Articular chondrocyte of knee joint (primary cell): ENCODE data around the gene FDXR. TPM values are rescaled to one million over a fixed set of nuclear protein-coding genes. Genes with fewer than 3 reads are reported as not detected.

Source experiments
- total RNA-seq: library from RNA; depleted of rRNA; stranded (reverse); fragments of >200 nt; gene quantifications from 2 replicates; pipeline ENCODE4 v1.2.3, GENCODE V29; 2012

Gene FDXR, protein sequence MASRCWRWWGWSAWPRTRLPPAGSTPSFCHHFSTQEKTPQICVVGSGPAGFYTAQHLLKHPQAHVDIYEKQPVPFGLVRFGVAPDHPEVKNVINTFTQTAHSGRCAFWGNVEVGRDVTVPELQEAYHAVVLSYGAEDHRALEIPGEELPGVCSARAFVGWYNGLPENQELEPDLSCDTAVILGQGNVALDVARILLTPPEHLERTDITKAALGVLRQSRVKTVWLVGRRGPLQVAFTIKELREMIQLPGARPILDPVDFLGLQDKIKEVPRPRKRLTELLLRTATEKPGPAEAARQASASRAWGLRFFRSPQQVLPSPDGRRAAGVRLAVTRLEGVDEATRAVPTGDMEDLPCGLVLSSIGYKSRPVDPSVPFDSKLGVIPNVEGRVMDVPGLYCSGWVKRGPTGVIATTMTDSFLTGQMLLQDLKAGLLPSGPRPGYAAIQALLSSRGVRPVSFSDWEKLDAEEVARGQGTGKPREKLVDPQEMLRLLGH
- 8.5 and 14.3 TPM in 2 replicates for total RNA-seq

DNA sequence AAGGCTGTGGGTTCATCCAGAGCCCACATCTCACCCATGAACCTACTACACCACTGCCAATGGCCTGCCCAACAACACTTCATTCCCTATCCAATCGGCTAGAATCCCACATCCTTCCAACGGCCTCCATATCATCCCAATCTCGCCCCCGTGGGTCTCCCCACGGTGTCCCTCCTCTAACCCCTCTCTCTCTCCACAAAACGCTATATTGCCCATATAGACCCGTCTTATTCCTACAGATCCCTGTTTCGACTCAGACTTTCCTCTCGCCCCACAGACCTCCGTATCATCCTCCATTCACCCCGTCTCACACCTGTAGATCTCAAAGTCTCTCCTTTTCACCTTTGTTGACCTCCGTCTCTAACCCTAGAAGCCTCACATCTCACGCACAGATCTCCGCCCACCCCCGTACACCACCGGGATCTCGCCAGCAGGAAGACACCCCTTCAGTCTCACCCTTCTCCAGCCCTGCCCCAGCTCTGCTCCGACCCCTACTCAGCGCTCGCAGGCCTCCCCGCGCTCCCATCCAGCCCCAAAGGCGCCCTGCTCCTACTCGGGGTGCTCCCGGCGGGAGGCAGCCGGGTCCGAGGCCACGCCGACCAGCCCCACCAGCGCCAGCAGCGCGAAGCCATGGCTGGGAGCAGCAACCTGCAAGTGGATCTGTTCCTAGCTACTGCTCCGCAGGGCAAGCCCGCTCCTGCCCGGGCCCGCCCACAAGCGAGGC lies at the start of gene FDXR:
Gene FDXR (minus strand): TSS at position 682 of the 724 bp plus-strand sequence. CDS start 50 bp downstream, at position 632.

DNA sequence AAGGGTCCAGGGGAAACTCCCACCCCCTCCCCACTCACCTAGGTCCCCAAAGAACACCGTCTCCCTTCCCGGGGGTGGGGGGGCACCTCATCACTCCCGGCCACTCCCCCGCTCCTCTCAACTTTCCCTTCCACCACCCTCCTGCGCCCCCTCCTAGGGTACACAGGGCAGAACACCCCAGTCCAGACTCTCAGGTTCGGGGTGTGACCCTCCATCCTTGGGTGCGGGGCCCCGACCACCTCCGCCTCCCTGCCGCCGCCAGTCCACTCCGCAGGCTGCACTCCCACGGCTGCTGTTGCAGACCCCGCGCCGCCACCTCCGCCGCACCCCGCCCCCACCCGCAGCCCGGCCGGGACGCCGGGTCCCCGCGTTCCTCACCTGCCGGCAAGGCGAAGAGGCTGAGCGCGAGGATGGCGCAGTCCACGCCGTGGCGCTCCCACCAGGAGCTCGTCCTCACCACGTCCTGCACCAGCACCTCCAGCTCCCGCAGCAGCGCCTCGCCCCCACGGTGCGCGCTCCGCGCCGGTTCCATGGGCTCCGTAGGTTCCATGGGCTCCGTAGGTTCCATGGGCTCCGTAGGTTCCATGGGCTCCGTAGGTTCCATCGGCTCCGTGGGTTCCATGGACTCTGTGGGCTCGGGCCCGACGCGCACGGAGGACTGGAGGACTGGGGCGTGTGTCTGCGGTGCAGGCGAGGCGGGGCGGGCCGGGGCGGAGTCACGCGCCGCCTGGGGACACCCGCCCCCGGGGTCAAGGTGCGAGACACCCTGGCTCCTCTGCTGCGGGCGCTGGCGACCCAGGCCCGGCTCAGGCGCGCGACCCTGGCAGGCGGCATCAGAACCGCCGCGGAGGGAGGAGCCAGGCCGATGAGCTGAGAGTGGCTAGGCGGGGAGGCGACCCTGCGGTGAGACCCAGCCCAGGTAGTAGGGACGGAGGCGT lies 20.4 kb upstream of the FDXR start, which contains the start of gene FADS6:
Gene FADS6 (minus strand): TSS at position 660 of the 938 bp plus-strand sequence. CDS start 38 bp downstream, at position 622.

DNA sequence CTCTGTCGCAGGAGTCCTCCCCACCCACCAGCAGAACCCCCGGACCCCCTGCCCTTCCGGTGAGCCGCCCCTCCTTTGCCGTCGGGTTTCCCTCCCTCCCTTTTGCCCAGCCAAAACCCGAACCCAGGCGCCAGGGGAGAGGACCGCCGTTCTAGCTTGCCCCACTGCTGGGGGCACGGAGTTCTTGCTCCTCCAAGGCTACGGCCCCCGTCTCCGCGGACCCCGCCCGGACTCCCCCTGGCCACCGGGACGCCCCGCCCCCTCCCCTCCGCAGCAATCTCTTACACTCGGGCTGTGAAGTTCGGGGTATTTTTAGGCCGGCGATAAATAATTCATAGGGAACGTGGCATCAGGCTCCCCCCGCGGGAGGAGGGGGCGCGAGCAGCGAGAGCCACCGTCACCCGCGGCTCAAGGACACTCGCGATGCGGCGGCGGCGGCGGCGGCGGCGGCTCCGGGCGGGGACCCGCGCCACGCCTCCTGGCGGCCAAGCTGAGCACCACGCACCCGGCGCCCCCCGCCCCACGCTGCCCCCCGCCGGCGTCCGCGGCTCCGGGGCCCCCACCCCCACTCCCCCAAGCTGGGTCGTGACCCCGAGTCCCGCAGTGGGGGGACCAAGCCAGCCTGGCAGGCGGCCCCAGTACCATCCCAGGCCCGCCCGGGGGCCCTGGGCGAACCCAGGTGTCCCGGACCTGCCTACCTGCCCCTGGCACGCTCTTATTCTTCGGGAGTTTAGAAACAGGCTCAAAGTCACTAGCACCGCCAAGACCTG lies 13.2 kb downstream of the FDXR start, which contains the start of gene GRIN2C:
Gene GRIN2C (minus strand): TSS at position 427 of the 770 bp plus-strand sequence. CDS start 4,793 bp downstream, outside the sequence.

Other genes with a start within 250 kb of the FDXR start
- gene CD300E, start 249.3 kb downstream of the FDXR start, total RNA-seq, result under 0.01 TPM in 1 of 2 replicates, not detected in the other
- not detected in 2 replicates for gene CD300LF, start 160.1 kb downstream of the FDXR start, total RNA-seq
- 1.0 and 1.3 TPM in 2 replicates for gene RAB37, start 135.7 kb downstream of the FDXR start, total RNA-seq
- gene NHERF1, start 124.4 kb downstream of the FDXR start, total RNA-seq, result 82.6 and 97.3 TPM in 2 replicates
- gene NAT9, start 96.6 kb downstream of the FDXR start, total RNA-seq, result 20.0 and 27.4 TPM in 2 replicates
- under 0.01 and 0.11 TPM in 2 replicates for gene GRIN2C, start 13.1 kb downstream of the FDXR start, total RNA-seq
- gene FADS6, start 20.6 kb upstream of the FDXR start, total RNA-seq, result not detected in 2 replicates
- not detected in 2 replicates for gene USH1G, start 50.3 kb upstream of the FDXR start, total RNA-seq
- not detected in 2 replicates for gene OTOP2, start 51.3 kb upstream of the FDXR start, total RNA-seq
- gene OTOP3, start 62.9 kb upstream of the FDXR start, total RNA-seq, result not detected in 2 replicates
- gene HID1, start 99.8 kb upstream of the FDXR start, total RNA-seq, result 0.32 TPM in 1 of 2 replicates, not detected in the other
- gene CDR2L, start 114.6 kb upstream of the FDXR start, total RNA-seq, result 15.2 and 15.7 TPM in 2 replicates
- gene MRPL58, start 139.7 kb upstream of the FDXR start, total RNA-seq, result 25.7 and 35.7 TPM in 2 replicates
- 415 and 418 TPM in 2 replicates for gene ATP5PD, start 174.0 kb upstream of the FDXR start, total RNA-seq
- gene KCTD2, start 174.2 kb upstream of the FDXR start, total RNA-seq, result 26.9 and 29.1 TPM in 2 replicates
- gene SLC16A5, start 215.0 kb upstream of the FDXR start, total RNA-seq, result 14.6 and 15.5 TPM in 2 replicates
- gene ARMC7, start 237.0 kb upstream of the FDXR start, total RNA-seq, result 3.3 and 4.1 TPM in 2 replicates